Neural cell (in vitro differentiated cells): Measurements from ENCODE around the gene SH3RF3. TPM values are rescaled to one million over a fixed set of nuclear protein-coding genes. Genes with fewer than 3 reads are reported as not detected.

Experiments used
- H2AFZ ChIP-seq: fragments of 200-600, 300-800 bp; sonication (generic), shearing (Covaris generic); 2 replicates; pipeline ENCODE4 v1.6.0; 2014; ENCODE audit warnings: low read depth, mild to moderate bottlenecking, antibody characterized with exemption, low read length, moderate library complexity
- H3F3A ChIP-seq: fragments of 200-600 bp; shearing (Covaris generic); 2 replicates; pipeline ENCODE4 v1.6.1; 2016; ENCODE audit warnings: mild to moderate bottlenecking, moderate library complexity, mixed read lengths, antibody characterized with exemption, low read length; ENCODE audit not compliant: insufficient read depth, poor library complexity, severe bottlenecking
- H3K27ac ChIP-seq: fragments of 200-600, 300-800 bp; sonication (generic), shearing (Covaris generic); 2 replicates; pipeline ENCODE4 v1.5.1; 2014; ENCODE audit warnings: mild to moderate bottlenecking, low read length, moderate library complexity
- H3K27me3 ChIP-seq: fragments of 300-800, 200-600 bp; sonication (generic), shearing (Covaris generic); 2 replicates; pipeline ENCODE4 v1.6.0; 2014; ENCODE audit warnings: mild to moderate bottlenecking, low read depth, low read length, moderate library complexity; ENCODE audit not compliant: insufficient read depth
- H3K36me3 ChIP-seq: fragments of 300-800, 200-600 bp; sonication (generic), shearing (Covaris generic); 2 replicates; pipeline ENCODE4 v1.5.1; 2014; ENCODE audit warnings: mild to moderate bottlenecking, antibody characterized with exemption, low read length, moderate library complexity; ENCODE audit not compliant: insufficient read depth
- H3K4me2 ChIP-seq: fragments of 300-800, 200-600 bp; sonication (generic), shearing (Covaris generic); 2 replicates; pipeline ENCODE4 v1.6.0; 2014; ENCODE audit warnings: mild to moderate bottlenecking, low read length
- H3K4me3 ChIP-seq: fragments of 300-800, 200-600 bp; sonication (generic), shearing (Covaris generic); 2 replicates; pipeline ENCODE4 v1.5.1; 2014; ENCODE audit warnings: mild to moderate bottlenecking, low read length, moderate library complexity
- H3K79me2 ChIP-seq: fragments of 200-600 bp; shearing (Covaris generic); replicated peaks from 2 replicates; pipeline ENCODE4 v1.6.0; 2014; ENCODE audit warnings: mild to moderate bottlenecking, low read length, moderate library complexity; ENCODE audit not compliant: insufficient read depth
- H3K9ac ChIP-seq: fragments of 300-800, 200-600 bp; sonication (generic), shearing (Covaris generic); 2 replicates; pipeline ENCODE4 v1.6.1; 2016; ENCODE audit warnings: mild to moderate bottlenecking, low read length, mixed read lengths
- H3K9me2 ChIP-seq: fragments of 200-600 bp; shearing (Covaris generic); 2 replicates; pipeline ENCODE4 v1.6.1; 2016; ENCODE audit warnings: mild to moderate bottlenecking, low read length, mixed read lengths; ENCODE audit not compliant: insufficient read depth
- H3K9me3 ChIP-seq: fragments of 200-600, 300-800 bp; sonication (generic), shearing (Covaris generic); 2 replicates; pipeline ENCODE4 v1.6.1; 2016; ENCODE audit warnings: mild to moderate bottlenecking, mixed run types, low read length, moderate library complexity, mixed read lengths
- H4K20me1 ChIP-seq: fragments of 200-600 bp; shearing (Covaris generic); 2 replicates; pipeline ENCODE4 v1.6.1; 2016; ENCODE audit warnings: mild to moderate bottlenecking, mixed run types; ENCODE audit not compliant: insufficient read depth
- CTCF ChIP-seq: fragments of 450-650 bp; IDR thresholded peaks from 2 replicates; pipeline ENCODE4 v1.5.1; 2014; ENCODE audit warnings: antibody characterized with exemption, mild to moderate bottlenecking, moderate library complexity; ENCODE audit not compliant: poor library complexity, severe bottlenecking
- EP300 ChIP-seq: fragments of 450-650 bp; conservative IDR thresholded peaks from 2 replicates; pipeline ENCODE4 v1.6.1; 2014; ENCODE audit warnings: antibody characterized with exemption, mild to moderate bottlenecking, moderate library complexity; ENCODE audit not compliant: poor library complexity, severe bottlenecking
- EZH2 ChIP-seq: fragments of 200-600, 300-800 bp; shearing (Covaris generic), sonication (generic); IDR thresholded peaks from 2 replicates; pipeline ENCODE4 v1.6.1; 2014; ENCODE audit warnings: antibody characterized with exemption, low read length, borderline replicate concordance, mild to moderate bottlenecking; ENCODE audit not compliant: insufficient read depth, poor library complexity, severe bottlenecking
- MXI1 ChIP-seq: fragments of 450-650 bp; conservative IDR thresholded peaks from 2 replicates; pipeline ENCODE4 v1.6.1; 2014; ENCODE audit warnings: antibody characterized with exemption, mild to moderate bottlenecking; ENCODE audit not compliant: poor library complexity, severe bottlenecking
- POLR2AphosphoS5 ChIP-seq: IDR thresholded peaks from 2 replicates; pipeline ENCODE4 v1.6.1; 2012
- RAD21 ChIP-seq: fragments of 450-650 bp; conservative IDR thresholded peaks from 2 replicates; pipeline ENCODE4 v1.6.1; 2014; ENCODE audit warnings: antibody characterized with exemption, mild to moderate bottlenecking, moderate library complexity
- SMC3 ChIP-seq: fragments of 450-650 bp; conservative IDR thresholded peaks from 2 replicates; pipeline ENCODE4 v1.6.1; 2014; ENCODE audit warnings: antibody characterized with exemption, mild to moderate bottlenecking, moderate library complexity; ENCODE audit not compliant: poor library complexity
- TAF1 ChIP-seq: IDR thresholded peaks from 2 replicates; pipeline ENCODE4 v1.6.1; 2012; ENCODE audit warnings: low read depth
- polyA plus RNA-seq: library from polyadenylated mRNA; depleted of rRNA; stranded (reverse); fragments of >200 nt; gene quantifications from 2 replicates; pipeline ENCODE4 v1.2.3, GENCODE V29; 2014
- TF ChIP-seq, protein P1 (sequence below): IDR thresholded peaks from 2 replicates; pipeline ENCODE4 v1.6.1; 2012; ENCODE audit warnings: borderline replicate concordance

The SH3RF3 gene
- polyA plus RNA-seq, 1 donor from 2014 or later = 0.53 TPM

GRCh38 chr2:109150559-109150958 is 21.6 kb downstream of the SH3RF3 start:
- Histone ChIP-seq H3K27ac (no peak overlapping the region), H3F3A (no peaks in the 10 kb centered on the region), H3K79me2 (no peaks in the 10 kb centered on the region), H3K27me3 (no peaks in the 10 kb centered on the region), H3K9me3 (no peaks in the 10 kb centered on the region), H3K9me2 (no peaks in the 10 kb centered on the region), H2AFZ (no peak overlapping the region), H3K4me2 (no peak overlapping the region), H4K20me1 (no peaks in the 10 kb centered on the region), H3K4me3 (no peak overlapping the region), H3K36me3 (no peaks in the 10 kb centered on the region), H3K9ac (no peak overlapping the region)
- no peak for TF ChIP-seq SMC3
- no peak for TF ChIP-seq RAD21
- TF ChIP-seq POLR2AphosphoS5 = no peak
- TF ChIP-seq EZH2 = no peak

DNA sequence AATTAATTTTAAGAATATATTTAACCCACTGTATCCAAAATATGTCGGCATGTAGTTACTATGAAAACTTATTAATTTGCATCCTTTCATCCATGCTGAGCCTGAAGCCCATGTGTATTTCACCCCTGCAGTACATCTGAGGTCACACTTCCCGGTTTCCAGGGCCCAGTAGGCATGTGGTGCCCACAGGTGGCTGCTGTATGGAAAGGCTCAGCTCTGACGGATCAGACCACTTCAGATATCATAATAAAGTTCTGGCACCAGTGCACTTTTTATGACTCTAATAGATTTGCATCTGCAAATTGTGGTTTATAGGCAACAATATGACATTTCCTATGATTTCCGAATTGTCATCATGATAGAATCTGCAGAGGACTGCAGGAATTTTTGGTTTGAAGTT is 22.5 kb downstream of the SH3RF3 start:
- TF ChIP-seq EP300 (no peak), MXI1 (no peak), POLR2AphosphoS5 (no peak), RAD21 (no peak), TAF1 (no peak), SMC3 (no peak), EZH2 (no peak), CTCF (no peak)
- TF ChIP-seq, protein P1, sequence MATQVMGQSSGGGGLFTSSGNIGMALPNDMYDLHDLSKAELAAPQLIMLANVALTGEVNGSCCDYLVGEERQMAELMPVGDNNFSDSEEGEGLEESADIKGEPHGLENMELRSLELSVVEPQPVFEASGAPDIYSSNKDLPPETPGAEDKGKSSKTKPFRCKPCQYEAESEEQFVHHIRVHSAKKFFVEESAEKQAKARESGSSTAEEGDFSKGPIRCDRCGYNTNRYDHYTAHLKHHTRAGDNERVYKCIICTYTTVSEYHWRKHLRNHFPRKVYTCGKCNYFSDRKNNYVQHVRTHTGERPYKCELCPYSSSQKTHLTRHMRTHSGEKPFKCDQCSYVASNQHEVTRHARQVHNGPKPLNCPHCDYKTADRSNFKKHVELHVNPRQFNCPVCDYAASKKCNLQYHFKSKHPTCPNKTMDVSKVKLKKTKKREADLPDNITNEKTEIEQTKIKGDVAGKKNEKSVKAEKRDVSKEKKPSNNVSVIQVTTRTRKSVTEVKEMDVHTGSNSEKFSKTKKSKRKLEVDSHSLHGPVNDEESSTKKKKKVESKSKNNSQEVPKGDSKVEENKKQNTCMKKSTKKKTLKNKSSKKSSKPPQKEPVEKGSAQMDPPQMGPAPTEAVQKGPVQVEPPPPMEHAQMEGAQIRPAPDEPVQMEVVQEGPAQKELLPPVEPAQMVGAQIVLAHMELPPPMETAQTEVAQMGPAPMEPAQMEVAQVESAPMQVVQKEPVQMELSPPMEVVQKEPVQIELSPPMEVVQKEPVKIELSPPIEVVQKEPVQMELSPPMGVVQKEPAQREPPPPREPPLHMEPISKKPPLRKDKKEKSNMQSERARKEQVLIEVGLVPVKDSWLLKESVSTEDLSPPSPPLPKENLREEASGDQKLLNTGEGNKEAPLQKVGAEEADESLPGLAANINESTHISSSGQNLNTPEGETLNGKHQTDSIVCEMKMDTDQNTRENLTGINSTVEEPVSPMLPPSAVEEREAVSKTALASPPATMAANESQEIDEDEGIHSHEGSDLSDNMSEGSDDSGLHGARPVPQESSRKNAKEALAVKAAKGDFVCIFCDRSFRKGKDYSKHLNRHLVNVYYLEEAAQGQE = no peak

More for the DNA sequence above, 22.5 kb downstream of the SH3RF3 start:
- no peaks in the 10 kb centered on the region for H3K9me3 ChIP-seq
- H3K27ac ChIP-seq = no peak overlapping the region
- H2AFZ ChIP-seq = no peak overlapping the region
- no peaks in the 10 kb centered on the region for H3K9me2 ChIP-seq
- H3K4me2 ChIP-seq = no peak overlapping the region
- H3K79me2 ChIP-seq = no peaks in the 10 kb centered on the region
- no peak overlapping the region for H3K9ac ChIP-seq
- H3K36me3 ChIP-seq = no peaks in the 10 kb centered on the region
- no peaks in the 10 kb centered on the region for H3F3A ChIP-seq
- no peak overlapping the region for H3K4me3 ChIP-seq
- no peaks in the 10 kb centered on the region for H4K20me1 ChIP-seq
- H3K27me3 ChIP-seq = no peaks in the 10 kb centered on the region
